ENCODE measurements around the gene TSC22D4.

DNA sequence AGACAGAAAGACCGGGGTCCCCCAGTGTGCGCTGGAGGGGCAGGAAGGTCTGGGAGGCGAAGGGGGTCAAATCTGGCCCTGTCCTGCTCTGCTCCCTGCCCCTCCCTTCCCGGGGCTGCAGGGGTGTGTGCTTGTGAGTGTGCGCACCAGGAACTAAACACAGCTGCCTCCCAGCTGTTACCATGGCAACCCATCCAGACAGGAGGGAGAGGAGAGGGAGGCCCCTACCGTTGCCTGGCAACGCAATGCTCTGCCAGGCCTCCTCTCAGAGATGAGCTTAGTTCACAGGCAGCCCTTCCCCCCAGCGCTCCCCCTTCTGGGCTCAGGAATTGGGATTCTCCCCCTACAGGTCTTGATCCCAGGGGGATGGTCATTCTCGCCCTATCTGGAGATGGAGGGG is 10.8 kb upstream of the TSC22D4 start:
- TF ChIP-seq, protein P1, sequence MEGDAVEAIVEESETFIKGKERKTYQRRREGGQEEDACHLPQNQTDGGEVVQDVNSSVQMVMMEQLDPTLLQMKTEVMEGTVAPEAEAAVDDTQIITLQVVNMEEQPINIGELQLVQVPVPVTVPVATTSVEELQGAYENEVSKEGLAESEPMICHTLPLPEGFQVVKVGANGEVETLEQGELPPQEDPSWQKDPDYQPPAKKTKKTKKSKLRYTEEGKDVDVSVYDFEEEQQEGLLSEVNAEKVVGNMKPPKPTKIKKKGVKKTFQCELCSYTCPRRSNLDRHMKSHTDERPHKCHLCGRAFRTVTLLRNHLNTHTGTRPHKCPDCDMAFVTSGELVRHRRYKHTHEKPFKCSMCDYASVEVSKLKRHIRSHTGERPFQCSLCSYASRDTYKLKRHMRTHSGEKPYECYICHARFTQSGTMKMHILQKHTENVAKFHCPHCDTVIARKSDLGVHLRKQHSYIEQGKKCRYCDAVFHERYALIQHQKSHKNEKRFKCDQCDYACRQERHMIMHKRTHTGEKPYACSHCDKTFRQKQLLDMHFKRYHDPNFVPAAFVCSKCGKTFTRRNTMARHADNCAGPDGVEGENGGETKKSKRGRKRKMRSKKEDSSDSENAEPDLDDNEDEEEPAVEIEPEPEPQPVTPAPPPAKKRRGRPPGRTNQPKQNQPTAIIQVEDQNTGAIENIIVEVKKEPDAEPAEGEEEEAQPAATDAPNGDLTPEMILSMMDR (conservative IDR thresholded peaks at IDR 0.05; ENCODE audit: low read depth, low read length), result no peak
- no peak for TF ChIP-seq EZH2 (IDR thresholded peaks at IDR 0.05; ENCODE audit: borderline replicate concordance, low read depth, low read length, poor library complexity, severe bottlenecking)

Data from A673 (cell line).